Measurements from ENCODE around the gene ALLC.

- TF ChIP-seq CTCF (IDR thresholded peaks at IDR 0.05) (no peak), POLR2A (IDR thresholded peaks at IDR 0.05) (no peak)
Measured at GRCh38 chr2:3610881-3611505, 47.0 kb upstream of the ALLC start.
